Cardiac muscle cell (in vitro differentiated cells and primary cell): ENCODE measurements around the gene LAMA3. TPM values are rescaled to one million over a fixed set of nuclear protein-coding genes. Genes with fewer than 3 reads are reported as not detected.

Experiments
- DNase-seq, 2 donors: peaks; one replicate each; pipeline versions ENCODE4 v3.0.0 to v3.0.0-alpha.2; 2010 to 2017; ENCODE audit warnings: low read depth in 1 of 2, low spot score in 1 of 2
- H3K27ac ChIP-seq: fragments of 200-600 bp; sonication (generic); 2 replicates; pipeline ENCODE4 v1.5.1; 2016
- H3K27me3 ChIP-seq: fragments of 200-600 bp; sonication (generic); 2 replicates; pipeline ENCODE4 v1.6.0; 2016; ENCODE audit warnings: control low read depth
- H3K36me3 ChIP-seq: fragments of 200-600 bp; sonication (generic); 2 replicates; pipeline ENCODE4 v1.5.1; 2016; ENCODE audit warnings: control low read depth
- H3K4me1 ChIP-seq: fragments of 200-600 bp; sonication (generic); 2 replicates; pipeline ENCODE4 v1.8.1; 2017; ENCODE audit warnings: low read depth, mild to moderate bottlenecking, mixed run types
- H3K4me3 ChIP-seq: fragments of 200-600 bp; sonication (generic); 2 replicates; pipeline ENCODE4 v1.5.1; 2016; ENCODE audit warnings: mild to moderate bottlenecking
- H3K9me3 ChIP-seq: fragments of 200-600 bp; sonication (generic); 2 replicates; pipeline ENCODE4 v1.5.1; 2017; ENCODE audit warnings: low read depth, mild to moderate bottlenecking, control low read depth
- CTCF ChIP-seq: IDR thresholded peaks from 2 replicates; pipeline ENCODE4 v1.5.1; 2012; ENCODE audit warnings: low read depth, mild to moderate bottlenecking, low read length
- polyA plus RNA-seq: library from polyadenylated mRNA; unstranded; fragments of >200 nt; fragmentation: Nextera tagmentation; extraction: Ambion mirVana; gene quantifications from 2 replicates; pipeline ENCODE4 v1.2.1, GENCODE V29; 2016
- total RNA-seq: library from RNA; depleted of rRNA; stranded (reverse); fragments of >200 nt; gene quantifications from 2 replicates; pipeline ENCODE4 v1.2.3, GENCODE V29; 2016

LAMA3 gene
- total and polyA plus RNA-seq, 2 experiments from 2014 or later = 0.18 TPM; not detected in 1

- Histone ChIP-seq H3K36me3 (no peaks in the 10 kb centered on the region), H3K27ac (peak overlapping the region; percentile 12), H3K4me1 (peaks cover 6% of the 10 kb centered on the region), H3K27me3 (no peaks in the 10 kb centered on the region), H3K9me3 (no peaks in the 10 kb centered on the region), H3K4me3 (no peak overlapping the region)
- TF ChIP-seq CTCF = no peak
- peak in 1 of 2 donors; percentile 30 for DNase-seq
Measured at GRCh38 chr18:23752796-23753195, 63.5 kb downstream of the LAMA3 start.

DNA sequence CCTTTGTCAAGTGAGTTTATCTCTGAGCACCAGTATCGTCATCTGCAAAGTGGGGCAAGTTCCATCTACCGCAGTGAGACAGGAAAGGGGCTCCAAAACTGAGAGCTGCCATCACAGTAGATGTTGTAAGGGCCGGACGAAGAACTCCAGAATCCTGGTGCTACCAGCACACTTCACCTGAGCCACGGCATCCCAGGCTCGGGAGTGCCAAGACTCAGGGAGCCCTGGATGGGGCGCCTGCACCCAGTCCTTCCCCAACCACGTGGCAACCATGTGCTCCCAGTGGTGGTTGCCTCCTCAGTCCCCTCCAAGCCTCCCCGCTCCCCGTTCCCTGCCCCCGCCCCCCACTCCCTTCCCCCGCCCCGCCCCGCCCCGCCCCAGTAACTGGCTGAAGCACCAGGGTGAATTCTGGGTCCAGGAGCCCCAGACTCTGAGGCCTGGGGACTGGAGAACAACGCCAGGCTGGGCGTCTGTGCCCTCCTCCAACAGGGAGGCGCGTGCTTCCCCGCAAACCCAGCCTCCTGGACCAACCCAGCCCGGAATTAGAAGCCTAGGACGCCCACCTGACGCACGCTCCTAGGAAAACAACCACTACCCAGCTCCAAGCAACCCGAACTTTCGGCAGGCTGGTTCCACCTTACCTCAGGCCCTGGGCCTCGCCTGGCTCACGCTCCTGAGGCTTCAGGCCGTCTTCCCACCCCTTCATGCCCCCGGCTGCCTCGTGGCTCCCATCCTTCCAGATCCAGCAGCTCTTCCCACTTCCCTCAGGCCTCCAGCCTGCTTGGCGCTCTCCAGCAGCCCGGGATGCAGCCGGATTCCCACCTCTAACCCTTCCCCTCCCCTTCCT lies 67.6 kb downstream of the LAMA3 start:
- DNase-seq = no peak
- Histone ChIP-seq H3K27ac (no peak overlapping the region), H3K36me3 (no peaks in the 10 kb centered on the region), H3K27me3 (no peaks in the 10 kb centered on the region), H3K4me1 (peaks cover 6% of the 10 kb centered on the region), H3K4me3 (no peak overlapping the region), H3K9me3 (no peaks in the 10 kb centered on the region)
- no peak for TF ChIP-seq CTCF

DNA sequence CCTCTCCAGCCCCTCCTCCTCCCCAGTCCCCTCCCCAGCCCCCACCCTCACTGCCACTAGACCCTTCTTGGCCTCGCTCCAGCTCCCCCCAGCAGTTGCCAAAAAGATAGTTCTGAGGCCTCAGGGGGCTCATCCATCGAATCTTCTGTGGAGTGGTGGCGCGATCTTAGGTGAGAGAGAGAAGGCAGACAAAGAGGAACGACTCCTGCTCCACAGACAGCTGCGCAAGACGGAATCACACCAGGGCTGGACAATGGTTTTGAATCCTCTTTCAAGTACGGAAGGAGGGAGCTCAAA lies 68.1 kb downstream of the LAMA3 start:
- no peaks in the 10 kb centered on the region for H3K36me3 ChIP-seq
- no peak overlapping the region for H3K27ac ChIP-seq
- TF ChIP-seq CTCF = no peak
- no peaks in the 10 kb centered on the region for H3K9me3 ChIP-seq
- H3K4me3 ChIP-seq = no peak overlapping the region
- peaks cover 5% of the 10 kb centered on the region for H3K4me1 ChIP-seq
- H3K27me3 ChIP-seq = no peaks in the 10 kb centered on the region
- no peak for DNase-seq

DNA sequence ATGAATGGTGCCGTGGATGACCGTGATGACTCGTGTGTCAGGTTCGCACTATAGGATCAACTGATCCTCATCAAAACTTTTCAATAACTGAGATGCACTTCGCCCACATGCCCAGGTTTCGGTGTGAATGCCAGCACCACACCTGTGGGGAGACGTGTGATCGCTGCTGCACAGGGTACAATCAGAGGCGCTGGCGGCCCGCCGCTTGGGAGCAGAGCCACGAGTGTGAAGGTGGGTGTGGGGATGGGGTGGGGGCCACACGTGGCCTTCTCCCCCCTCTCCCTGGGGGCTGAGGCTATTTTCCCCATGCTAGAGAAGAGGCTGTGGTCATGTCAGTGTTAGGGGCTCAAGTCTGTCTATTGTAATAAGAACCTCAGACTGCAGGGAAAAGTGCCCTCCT lies 69.0 kb downstream of the LAMA3 start:
- no peak overlapping the region for H3K4me3 ChIP-seq
- H3K9me3 ChIP-seq = no peaks in the 10 kb centered on the region
- H3K27me3 ChIP-seq = no peaks in the 10 kb centered on the region
- DNase-seq = no peak
- no peak overlapping the region for H3K27ac ChIP-seq
- TF ChIP-seq CTCF = no peak
- H3K4me1 ChIP-seq = no peaks in the 10 kb centered on the region
- no peaks in the 10 kb centered on the region for H3K36me3 ChIP-seq

- H3K36me3 ChIP-seq = no peaks in the 10 kb centered on the region
- H3K27me3 ChIP-seq = no peaks in the 10 kb centered on the region
- no peak for TF ChIP-seq CTCF
- no peak overlapping the region for H3K4me3 ChIP-seq
- H3K27ac ChIP-seq = no peak overlapping the region
- no peaks in the 10 kb centered on the region for H3K4me1 ChIP-seq
- H3K9me3 ChIP-seq = no peaks in the 10 kb centered on the region
- no peak for DNase-seq
Measured at GRCh38 chr18:23761941-23762340, 72.7 kb downstream of the LAMA3 start.

GRCh38 chr18:23763343-23763742 lies 74.1 kb downstream of the LAMA3 start:
- H3K27ac ChIP-seq = no peak overlapping the region
- no peak for DNase-seq
- no peaks in the 10 kb centered on the region for H3K9me3 ChIP-seq
- no peak overlapping the region for H3K4me3 ChIP-seq
- no peaks in the 10 kb centered on the region for H3K4me1 ChIP-seq
- TF ChIP-seq CTCF = no peak
- no peaks in the 10 kb centered on the region for H3K27me3 ChIP-seq
- no peaks in the 10 kb centered on the region for H3K36me3 ChIP-seq
